Measurements from ENCODE around the gene POLR2E.

DNA sequence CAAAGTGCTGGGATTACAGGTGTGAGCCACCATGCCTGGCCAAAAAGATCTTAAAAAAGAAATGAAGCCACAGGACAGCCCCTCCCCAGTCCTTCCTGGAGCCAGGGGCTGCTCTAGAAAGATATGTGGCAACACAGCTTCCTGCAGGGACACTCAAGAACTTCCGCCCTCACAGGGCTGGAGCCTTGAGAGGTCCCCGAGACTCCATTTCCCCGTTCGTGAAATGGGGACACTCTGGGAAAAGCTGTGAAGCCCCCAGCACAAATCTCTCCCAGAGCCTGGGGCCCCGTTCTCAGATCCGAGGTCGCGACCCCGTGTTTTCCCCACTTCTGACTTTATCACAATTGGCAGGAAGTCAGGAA, 6.1 kb upstream of the POLR2E start:
- no peak for TF ChIP-seq EZH2 (IDR thresholded peaks at IDR 0.05; ENCODE audit: insufficient read depth, poor library complexity, severe bottlenecking)
- no peak for TF ChIP-seq EZH2phosphoT487 (IDR thresholded peaks at IDR 0.05; ENCODE audit: insufficient read depth, low read depth)
